Measurements from ENCODE around the gene EXOC6B.

- TF ChIP-seq POLR2A (IDR thresholded peaks at IDR 0.05): no peak
- peak; percentile 53 to 63 (median 60) for TF ChIP-seq CTCF (IDR thresholded peaks at IDR 0.05)
Observed at GRCh38 chr2:72137498-72138010, 688.3 kb downstream of the EXOC6B start.
